H1 (cell line): ENCODE data around the gene OTUB1. TPM values are rescaled to one million over a fixed set of nuclear protein-coding genes. Genes with fewer than 3 reads are reported as not detected.
A peak's percentile ranks its signal among the peaks of the same experiment; 100 is the strongest.

Experiments
- CTCF ChIA-PET: fragments of 300-600 bp; sonication (Branson Sonifier 250); formaldehyde crosslinking; loops from one replicate; lab custom pipeline; 2021; ENCODE audit not compliant: partially characterized antibody; lab: Charles Lee
- POLR2A ChIA-PET: fragments of 300-600 bp; sonication (Branson Sonifier 250); formaldehyde crosslinking; loops from one replicate; lab custom pipeline; 2021; ENCODE audit warnings: inconsistent platforms; ENCODE audit not compliant: partially characterized antibody; lab: Charles Lee
- DNase-seq, 2 experiments: peaks; one replicate each; pipeline versions ENCODE4 v3.0.0 to v3.0.0-alpha.2; 2010 to 2022; ENCODE audit warnings: low spot score in 2 of 2, low read depth in 1 of 2, mixed read lengths in 1 of 2
- FAIRE-seq: peaks from 2 replicates; lab custom pipeline; 2011; peaks lifted over from hg19 to GRCh38; lab: Jason Lieb, UNC
- H2AFZ ChIP-seq: 2 replicates; pipeline ENCODE4 v1.8.1; 2012; ENCODE audit warnings: low read length, inconsistent platforms
- H2AK5ac ChIP-seq: 2 replicates; pipeline ENCODE4 v1.6.1; 2013; ENCODE audit warnings: low read depth, low read length
- H2BK120ac ChIP-seq: replicated peaks from 2 replicates; pipeline ENCODE3; 2013; ENCODE audit warnings: low read depth, low read length, inconsistent platforms
- H2BK12ac ChIP-seq: 2 replicates; pipeline ENCODE4 v1.6.1; 2013; ENCODE audit warnings: low read depth, low read length
- H2BK15ac ChIP-seq: 2 replicates; pipeline ENCODE4 v1.6.1; 2013; ENCODE audit warnings: low read length
- H2BK20ac ChIP-seq: 2 replicates; pipeline ENCODE4 v1.6.1; 2013; ENCODE audit warnings: low read length
- H2BK5ac ChIP-seq: 2 replicates; pipeline ENCODE4 v1.6.1; 2013; ENCODE audit warnings: low read depth, low read length
- H3K14ac ChIP-seq: 2 replicates; pipeline ENCODE4 v1.6.1; 2013; ENCODE audit warnings: inconsistent platforms; ENCODE audit not compliant: insufficient read length
- H3K18ac ChIP-seq: 2 replicates; pipeline ENCODE4 v1.6.1; 2013; ENCODE audit warnings: low read length; ENCODE audit errors: extremely low read depth
- H3K23ac ChIP-seq: 2 replicates; pipeline ENCODE4 v1.6.1; 2013; ENCODE audit warnings: inconsistent platforms; ENCODE audit not compliant: insufficient read length
- H3K23me2 ChIP-seq: 2 replicates; pipeline ENCODE4 v1.6.1; 2013; ENCODE audit warnings: low read depth, low read length
- H3K27ac ChIP-seq: 2 replicates; pipeline ENCODE4 v1.6.1; 2011; ENCODE audit warnings: low read depth, low read length, inconsistent platforms
- H3K27me3 ChIP-seq, 4 experiments: replicated peaks in 1 of 4; 1 replicate in 1 of 4; 2 replicates in 3 of 4; pipeline versions ENCODE4 v1.6.1 to v1.8.1; 2011 to 2013; ENCODE audit warnings: low read length in 3 of 4, mild to moderate bottlenecking in 3 of 4, inconsistent platforms in 2 of 4, mixed read lengths in 2 of 4, moderate library complexity in 1 of 4; ENCODE audit not compliant: control insufficient read depth in 3 of 4, insufficient read depth in 3 of 4; ENCODE audit errors: extremely low read depth in 1 of 4
- H3K36me3 ChIP-seq, 4 experiments: 2 replicates each; pipeline versions ENCODE4 v1.6.1 to v1.8.1; 2011 to 2013; ENCODE audit warnings: mild to moderate bottlenecking in 4 of 4, low read length in 3 of 4, moderate library complexity in 2 of 4, control low read depth in 1 of 4, inconsistent platforms in 1 of 4; ENCODE audit not compliant: insufficient read depth in 4 of 4, control insufficient read depth in 2 of 4
- H3K4ac ChIP-seq: replicated peaks from 2 replicates; pipeline ENCODE3; 2013; ENCODE audit warnings: low read length, low read depth, mixed read lengths, inconsistent platforms; ENCODE audit not compliant: insufficient read length
- H3K4me1 ChIP-seq, 4 experiments: replicated peaks in 1 of 4; 1 replicate in 1 of 4; 2 replicates in 3 of 4; pipeline versions ENCODE4 v1.6.1 to v1.8.1; 2011 to 2013; ENCODE audit warnings: low read length in 3 of 4, inconsistent platforms in 2 of 4, mixed read lengths in 1 of 4; ENCODE audit not compliant: insufficient read depth in 4 of 4, control insufficient read depth in 3 of 4
- H3K4me2 ChIP-seq, 2 experiments: 2 replicates each; pipeline versions ENCODE4 v1.6.1 to v1.8.1; 2011 to 2013; ENCODE audit warnings: low read depth in 2 of 2, low read length in 2 of 2, control low read depth in 1 of 2, inconsistent platforms in 1 of 2, mild to moderate bottlenecking in 1 of 2; ENCODE audit not compliant: insufficient read depth in 1 of 2
- H3K4me3 ChIP-seq, 4 experiments: fragments of 200-600, 300-600 bp in 1 of 4; sonication (generic), shearing (Covaris generic), sonication (Bioruptor Twin) in 1 of 4; 2 replicates each; pipeline versions ENCODE4 v1.5.1 to v1.8.1; 2011 to 2016; ENCODE audit warnings: low read length in 4 of 4, low read depth in 3 of 4, control low read depth in 2 of 4, inconsistent platforms in 2 of 4, mild to moderate bottlenecking in 2 of 4, mixed read lengths in 1 of 4, moderate library complexity in 1 of 4; ENCODE audit not compliant: insufficient read depth in 2 of 4; ENCODE audit errors: extremely low read depth in 1 of 4
- H3K56ac ChIP-seq: replicated peaks from 2 replicates; pipeline ENCODE3; 2013; ENCODE audit warnings: low read depth, mild to moderate bottlenecking, mixed read lengths, low read length, inconsistent platforms; ENCODE audit not compliant: insufficient read length
- H3K79me1 ChIP-seq: 2 replicates; pipeline ENCODE4 v1.6.1; 2013; ENCODE audit warnings: low read depth, low read length, control low read depth
- H3K79me2 ChIP-seq, 2 experiments: 2 replicates each; pipeline versions ENCODE4 v1.6.1 to v1.8.1; 2012 to 2013; ENCODE audit warnings: low read length in 2 of 2, mild to moderate bottlenecking in 2 of 2, inconsistent platforms in 1 of 2; ENCODE audit not compliant: insufficient read depth in 2 of 2, control insufficient read depth in 1 of 2
- H3K9ac ChIP-seq, 4 experiments: replicated peaks in 1 of 4; 1 replicate in 1 of 4; 2 replicates in 3 of 4; pipeline versions ENCODE4 v1.6.1 to v1.8.1; 2011 to 2013; ENCODE audit warnings: low read depth in 3 of 4, low read length in 3 of 4, control low read depth in 2 of 4, mild to moderate bottlenecking in 2 of 4, moderate library complexity in 2 of 4, inconsistent platforms in 1 of 4; ENCODE audit errors: extremely low read depth in 1 of 4
- H3K9me3 ChIP-seq, 2 experiments: 2 replicates each; pipeline versions ENCODE4 v1.6.1 to v1.8.1; 2012 to 2013; ENCODE audit warnings: mild to moderate bottlenecking in 2 of 2, moderate library complexity in 2 of 2, control low read depth in 1 of 2, inconsistent platforms in 1 of 2, low read depth in 1 of 2, low read length in 1 of 2, mixed read lengths in 1 of 2; ENCODE audit not compliant: insufficient read depth in 2 of 2
- H4K20me1 ChIP-seq, 2 experiments: replicated peaks in 1 of 2; 2 replicates each; pipeline versions ENCODE3 to v1.8.1; 2011 to 2013; ENCODE audit warnings: inconsistent platforms in 2 of 2, low read length in 2 of 2, mild to moderate bottlenecking in 1 of 2; ENCODE audit not compliant: insufficient read depth in 2 of 2, control insufficient read depth in 1 of 2
- H4K5ac ChIP-seq: 2 replicates; pipeline ENCODE4 v1.6.1; 2013; ENCODE audit warnings: low read length, low read depth, mixed read lengths, inconsistent platforms; ENCODE audit not compliant: insufficient read length
- H4K8ac ChIP-seq: 2 replicates; pipeline ENCODE4 v1.8.0; 2013; ENCODE audit warnings: mild to moderate bottlenecking, moderate library complexity, low read length, inconsistent platforms; ENCODE audit not compliant: insufficient read depth; ENCODE audit errors: extremely low read depth
- H4K91ac ChIP-seq: replicated peaks from 2 replicates; pipeline ENCODE3; 2013; ENCODE audit warnings: low read length, mixed read lengths, inconsistent platforms; ENCODE audit not compliant: insufficient read length
- GABPA ChIP-seq: IDR thresholded peaks from 2 replicates; pipeline ENCODE4 v1.6.1; 2011; ENCODE audit warnings: mild to moderate bottlenecking, low read length, moderate library complexity, borderline replicate concordance; ENCODE audit not compliant: insufficient read depth
- RAD21 ChIP-seq, 2 experiments: IDR thresholded peaks in 1 of 2; conservative IDR thresholded peaks in 1 of 2; 2 replicates each; pipeline ENCODE4 v1.6.1; 2011; ENCODE audit warnings: low read depth in 2 of 2, low read length in 2 of 2, improper control_type of control experiment in 1 of 2, inconsistent platforms in 1 of 2, mild to moderate bottlenecking in 1 of 2, moderate library complexity in 1 of 2
- SIRT6 ChIP-seq: IDR thresholded peaks from one replicate; pipeline ENCODE4 v1.7.1; 2012; ENCODE audit warnings: low read length, inconsistent platforms
- TCF12 ChIP-seq: IDR thresholded peaks from 2 replicates; pipeline ENCODE4 v1.6.1; 2011; ENCODE audit warnings: low read depth, mild to moderate bottlenecking, low read length
- WGBS, 2 experiments: shearing (Covaris generic) in 1 of 2; methylation state at CpG; one replicate each; pipeline versions ENCODE4 v1.1.6 to v1.1.7; 2013 to 2015; ENCODE audit warnings: low lambda C conversion rate in 2 of 2, mixed read lengths in 2 of 2, inconsistent platforms in 1 of 2, low coverage in 1 of 2, missing lambda C conversion rate in 1 of 2; ENCODE audit not compliant: insufficient replicate concordance in 2 of 2, insufficient coverage in 1 of 2, insufficient read length in 1 of 2; ENCODE audit errors: extremely low coverage in 1 of 2, missing lambda C conversion rate in 1 of 2; 5-methylcytosine and 5-hydroxymethylcytosine counted together
- polyA plus RNA-seq, 7 experiments: library from polyadenylated mRNA; depleted of rRNA in 3 of 7; stranded (reverse) in 5 of 7; unstranded in 2 of 7; fragments of >200 nt in 5 of 7; fragments of 200-250 nt in 2 of 7; gene quantifications; 1 replicate in 5 of 7; 2 replicates in 1 of 7; 4 replicates in 1 of 7; pipeline versions ENCODE4 v1.2.1 to v1.2.3, GENCODE V29; 2011 to 2013; ENCODE audit warnings: missing spikeins in 2 of 7, mixed read lengths in 2 of 7
- total RNA-seq: library from RNA; stranded (reverse); fragmentation: NEBNext Ultra II Directional; extraction: Animal tissue kit (Norgen Biotek cat#: 25700); gene quantifications from 2 replicates; pipeline ENCODE4 v1.2.1, GENCODE V29; 2021
- TF ChIP-seq, protein P1 (sequence below): IDR thresholded peaks from 2 replicates; pipeline ENCODE4 v1.6.1; 2012; ENCODE audit warnings: inconsistent platforms
- TF ChIP-seq, protein P2 (sequence below), 3 experiments: IDR thresholded peaks; 1 replicate in 2 of 3; 2 replicates in 1 of 3; pipeline versions ENCODE4 v1.5.1 to v1.6.1; 2011; ENCODE audit warnings: low read length in 3 of 3, mild to moderate bottlenecking in 3 of 3, inconsistent platforms in 2 of 3, low read depth in 1 of 3, moderate library complexity in 1 of 3; ENCODE audit not compliant: insufficient read depth in 1 of 3; ENCODE audit errors: control extremely low read depth in 1 of 3

OTUB1 gene
- total and polyA plus RNA-seq, 2 of the 8 experiments (the other 6 are each of a cell fraction or from before 2014, with no cell fraction given), result 110 to 274 TPM

DNA sequence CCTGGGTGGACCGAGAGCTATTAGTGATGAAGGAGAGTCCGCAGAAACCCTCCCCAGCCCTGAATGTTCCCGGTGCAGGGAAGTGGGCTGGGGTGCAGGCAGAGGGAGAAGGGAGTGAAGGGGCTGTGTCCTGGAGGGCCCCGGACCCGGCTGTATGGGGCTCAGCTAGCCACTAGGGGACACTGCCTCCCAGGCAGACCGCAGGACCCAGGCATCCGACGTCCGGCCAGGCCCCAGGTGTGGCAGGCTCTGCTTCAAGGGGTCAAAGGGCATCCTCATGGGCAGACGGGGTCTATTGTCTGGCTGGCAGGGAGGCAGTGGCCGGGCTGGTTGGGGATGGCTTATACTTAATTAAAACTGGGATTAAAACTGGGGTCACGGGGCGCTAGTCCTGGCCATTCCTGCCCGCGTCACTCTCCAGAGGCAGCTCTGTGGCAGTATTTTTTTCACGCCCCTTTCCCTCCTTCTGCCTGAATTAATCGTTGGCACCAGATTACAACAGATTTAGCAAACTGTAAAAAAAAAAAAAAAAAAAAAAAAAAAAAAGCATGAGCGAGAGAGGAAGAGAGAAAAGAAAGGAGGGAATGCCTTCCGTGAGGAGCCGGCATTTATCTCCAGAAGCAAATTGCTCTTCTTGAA is 54.6 kb downstream of the OTUB1 start:
- Histone ChIP-seq H3K36me3 (no peaks in the 10 kb centered on the region), H2BK120ac (no peak overlapping the region), H3K4ac (no peak overlapping the region), H3K27me3 (peaks cover 44 to 94% (median 83%) of the 10 kb centered on the region in 4 experiments), H2AFZ (no peak overlapping the region), H2BK12ac (no peak overlapping the region), H3K79me1 (0 out of 2 replicates have a peak, but pooled peaks cover under 1% of the 10 kb centered on the region), H2BK15ac (no peak overlapping the region), H2AK5ac (no peak overlapping the region), H3K79me2 (no peaks in the 10 kb centered on the region), H3K9me3 (no peaks in the 10 kb centered on the region), H3K14ac (no peak overlapping the region), H3K56ac (no peak overlapping the region), H4K20me1 (peaks cover 13 to 33% of the 10 kb centered on the region in 2 experiments), H3K18ac (no peak overlapping the region), H3K23me2 (peaks cover 7% of the 10 kb centered on the region; the same call in 1 of the 2 replicates), H3K27ac (no peak overlapping the region), H3K4me3 (no peak overlapping the region), H3K4me2 (no peak overlapping the region), H3K4me1 (peaks cover 0 to 13% (median 5%) of the 10 kb centered on the region in 4 experiments; a peak in 5 of 7 replicates), H3K9ac (no peak overlapping the region), H4K8ac (no peak overlapping the region), H2BK5ac (no peak overlapping the region), H4K91ac (no peak overlapping the region), H4K5ac (no peak overlapping the region), H3K23ac (no peak overlapping the region), H2BK20ac (no peak overlapping the region)
- TF ChIP-seq, protein P1, sequence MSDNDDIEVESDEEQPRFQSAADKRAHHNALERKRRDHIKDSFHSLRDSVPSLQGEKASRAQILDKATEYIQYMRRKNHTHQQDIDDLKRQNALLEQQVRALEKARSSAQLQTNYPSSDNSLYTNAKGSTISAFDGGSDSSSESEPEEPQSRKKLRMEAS, result no peak
- peak; percentile 91 for TF ChIP-seq RAD21 (IDR thresholded peaks at IDR 0.05 in 1 of 2, conservative IDR thresholded peaks at IDR 0.05 in 1 of 2; ENCODE audit: low read depth in 2 of 2, low read length in 2 of 2)
- TF ChIP-seq TCF12, result peak; percentile 92
- peak; percentile 79; the same call in 1 of the 2 replicates for TF ChIP-seq GABPA
- no peak for TF ChIP-seq SIRT6
- TF ChIP-seq, protein P2, sequence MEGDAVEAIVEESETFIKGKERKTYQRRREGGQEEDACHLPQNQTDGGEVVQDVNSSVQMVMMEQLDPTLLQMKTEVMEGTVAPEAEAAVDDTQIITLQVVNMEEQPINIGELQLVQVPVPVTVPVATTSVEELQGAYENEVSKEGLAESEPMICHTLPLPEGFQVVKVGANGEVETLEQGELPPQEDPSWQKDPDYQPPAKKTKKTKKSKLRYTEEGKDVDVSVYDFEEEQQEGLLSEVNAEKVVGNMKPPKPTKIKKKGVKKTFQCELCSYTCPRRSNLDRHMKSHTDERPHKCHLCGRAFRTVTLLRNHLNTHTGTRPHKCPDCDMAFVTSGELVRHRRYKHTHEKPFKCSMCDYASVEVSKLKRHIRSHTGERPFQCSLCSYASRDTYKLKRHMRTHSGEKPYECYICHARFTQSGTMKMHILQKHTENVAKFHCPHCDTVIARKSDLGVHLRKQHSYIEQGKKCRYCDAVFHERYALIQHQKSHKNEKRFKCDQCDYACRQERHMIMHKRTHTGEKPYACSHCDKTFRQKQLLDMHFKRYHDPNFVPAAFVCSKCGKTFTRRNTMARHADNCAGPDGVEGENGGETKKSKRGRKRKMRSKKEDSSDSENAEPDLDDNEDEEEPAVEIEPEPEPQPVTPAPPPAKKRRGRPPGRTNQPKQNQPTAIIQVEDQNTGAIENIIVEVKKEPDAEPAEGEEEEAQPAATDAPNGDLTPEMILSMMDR (IDR thresholded peaks at IDR 0.05; ENCODE audit: control extremely low read depth in 1 of 3, insufficient read depth in 1 of 3, low read depth in 1 of 3, low read length in 3 of 3), result peak in 2 of 3 experiments; percentile 93; a peak in 3 of 4 replicates
- CTCF ChIA-PET, result interaction anchor here (0.7 to 21.2 kb wide), 39 partner anchors 9 to 203 kb away, joined by 3 to 291 read pairs (median 5); no protein-coding TSS in a partner anchor
- WGBS, 2 experiments, result 46% methylated on average over 16 of the region's 20 CpGs; no CpG with 5 or more reads in 1 of the 2 experiments
- POLR2A ChIA-PET, result interaction anchor here (0.6 to 1.6 kb wide), 6 partner anchors 10 to 148 kb away, joined by 3 to 6 read pairs (median 3); no protein-coding TSS in a partner anchor
- no peak for FAIRE-seq
- DNase-seq, result peak in 1 of 2 experiments; percentile 79
